ENCODE measurements around the gene TMEM161A. TPM values are rescaled to one million over a fixed set of nuclear protein-coding genes. Genes with fewer than 3 reads are reported as not detected.

TMEM161A gene
- polyA plus RNA-seq, 1 donor from 2014 or later: 19.5 TPM

DNA sequence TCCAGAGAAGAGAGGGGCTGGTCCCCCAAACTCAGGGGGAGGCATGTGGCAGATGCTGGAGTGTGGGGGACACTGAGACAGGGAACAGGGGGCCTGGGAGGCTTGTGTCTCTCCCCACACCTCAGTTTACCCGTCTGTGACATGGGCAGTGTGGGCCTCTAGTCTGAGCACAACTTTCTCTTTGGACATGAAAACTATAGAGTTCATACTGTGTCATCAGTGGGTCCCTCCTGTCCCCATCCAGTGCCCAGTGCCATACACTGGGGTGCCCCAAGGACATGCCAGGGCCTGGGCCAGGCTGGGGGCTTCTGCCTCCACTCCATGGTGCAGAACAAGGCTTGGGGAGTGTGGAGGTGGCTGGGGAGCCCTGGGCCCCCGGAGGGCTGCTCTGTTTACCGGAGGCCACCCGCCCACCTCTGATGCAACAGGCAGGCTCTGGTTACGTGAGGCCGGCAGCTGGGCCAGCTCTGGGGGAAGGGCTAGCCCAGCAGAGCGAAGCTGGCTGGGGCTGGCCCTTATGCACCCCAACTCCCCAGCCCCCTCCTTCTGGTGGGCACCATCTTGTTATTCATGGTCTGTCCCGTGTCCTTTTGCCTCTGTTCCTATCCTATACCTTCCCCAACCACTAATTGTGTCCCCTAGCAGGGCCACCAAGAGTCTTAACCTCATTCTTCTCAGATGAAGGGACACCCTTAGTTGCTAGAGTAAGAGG is 33.7 kb upstream of the TMEM161A start:
- Histone ChIP-seq H3K27ac (ENCODE audit: low read length) (no peak overlapping the region), H2AFZ (ENCODE audit: low read depth, low read length) (no peak overlapping the region)
- TF ChIP-seq CTCF (IDR thresholded peaks at IDR 0.05; ENCODE audit: poor library complexity, severe bottlenecking) (no peak), TAF1 (IDR thresholded peaks at IDR 0.05; ENCODE audit: low read depth) (no peak), EZH2 (IDR thresholded peaks at IDR 0.05; ENCODE audit: borderline replicate concordance, insufficient read depth, low read length, poor library complexity, severe bottlenecking) (no peak), POLR2AphosphoS5 (IDR thresholded peaks at IDR 0.05) (no peak), SMC3 (conservative IDR thresholded peaks at IDR 0.05; ENCODE audit: poor library complexity) (no peak), EP300 (conservative IDR thresholded peaks at IDR 0.05; ENCODE audit: poor library complexity, severe bottlenecking) (no peak), RAD21 (conservative IDR thresholded peaks at IDR 0.05) (no peak), REST (IDR thresholded peaks at IDR 0.05; ENCODE audit: borderline replicate concordance) (no peak), MXI1 (conservative IDR thresholded peaks at IDR 0.05; ENCODE audit: poor library complexity, severe bottlenecking) (no peak)

GRCh38 chr19:19170873-19171672 is 32.8 kb upstream of the TMEM161A start:
- Histone ChIP-seq H3K27ac (ENCODE audit: low read length) (no peak overlapping the region), H3F3A (ENCODE audit: insufficient read depth, low read length, poor library complexity, severe bottlenecking) (no peaks in the 10 kb centered on the region), H3K36me3 (ENCODE audit: insufficient read depth, low read length) (no peaks in the 10 kb centered on the region), H4K20me1 (ENCODE audit: insufficient read depth) (no peaks in the 10 kb centered on the region), H3K27me3 (ENCODE audit: insufficient read depth, low read depth, low read length) (peaks cover 14% of the 10 kb centered on the region), H3K9me2 (ENCODE audit: insufficient read depth, low read length) (no peaks in the 10 kb centered on the region), H3K4me3 (ENCODE audit: low read length) (no peak overlapping the region), H3K79me2 (replicated peaks; ENCODE audit: insufficient read depth, low read length) (no peaks in the 10 kb centered on the region), H3K9ac (ENCODE audit: low read length) (no peak overlapping the region), H3K9me3 (ENCODE audit: low read length) (no peaks in the 10 kb centered on the region), H3K4me2 (ENCODE audit: low read length) (no peak overlapping the region), H2AFZ (ENCODE audit: low read depth, low read length) (no peak overlapping the region)
- TF ChIP-seq REST (IDR thresholded peaks at IDR 0.05; ENCODE audit: borderline replicate concordance): no peak
- no peak for TF ChIP-seq EZH2 (IDR thresholded peaks at IDR 0.05; ENCODE audit: borderline replicate concordance, insufficient read depth, low read length, poor library complexity, severe bottlenecking)
- TF ChIP-seq TAF1 (IDR thresholded peaks at IDR 0.05; ENCODE audit: low read depth): no peak
- no peak for TF ChIP-seq MXI1 (conservative IDR thresholded peaks at IDR 0.05; ENCODE audit: poor library complexity, severe bottlenecking)
- TF ChIP-seq CTCF (IDR thresholded peaks at IDR 0.05; ENCODE audit: poor library complexity, severe bottlenecking): no peak

More for the DNA sequence above, 33.7 kb upstream of the TMEM161A start:
- Histone ChIP-seq H3K9ac (ENCODE audit: low read length) (no peak overlapping the region), H3K9me3 (ENCODE audit: low read length) (no peaks in the 10 kb centered on the region), H3K36me3 (ENCODE audit: insufficient read depth, low read length) (no peaks in the 10 kb centered on the region), H3K4me3 (ENCODE audit: low read length) (no peak overlapping the region), H4K20me1 (ENCODE audit: insufficient read depth) (no peaks in the 10 kb centered on the region), H3K9me2 (ENCODE audit: insufficient read depth, low read length) (no peaks in the 10 kb centered on the region), H3F3A (ENCODE audit: insufficient read depth, low read length, poor library complexity, severe bottlenecking) (no peaks in the 10 kb centered on the region), H3K4me2 (ENCODE audit: low read length) (no peak overlapping the region), H3K79me2 (replicated peaks; ENCODE audit: insufficient read depth, low read length) (no peaks in the 10 kb centered on the region), H3K27me3 (ENCODE audit: insufficient read depth, low read depth, low read length) (peaks cover 14% of the 10 kb centered on the region)

Data from neural cell (in vitro differentiated cells).